ENCODE measurements around the gene COL23A1. TPM values are rescaled to one million over a fixed set of nuclear protein-coding genes. Genes with fewer than 3 reads are reported as not detected.

Gene COL23A1
- total and polyA plus RNA-seq, 2 experiments from 2014 or later: 4.8 to 8.2 TPM

- no peaks in the 10 kb centered on the region for H4K20me1 ChIP-seq (replicated peaks; ENCODE audit: insufficient read depth)
- no peak for TF ChIP-seq ETS1 (IDR thresholded peaks at IDR 0.05)
- no peak for TF ChIP-seq REST (IDR thresholded peaks at IDR 0.05; ENCODE audit: unreplicated experiment)
- TF ChIP-seq ZNF331 (CRISPR knock-in tag; IDR thresholded peaks at IDR 0.05; ENCODE audit: low read depth): no peak
- DNase-seq (ENCODE audit: low spot score): no peak
- Mint-ChIP-seq H3K36me3 (ENCODE audit: low read depth) (peaks cover 2% of the 10 kb centered on the region; the same call in 1 of the 3 replicates), H3K4me3 (no peak overlapping the region), H3K27ac (no peak overlapping the region), H3K4me1 (peaks cover 15% of the 10 kb centered on the region), H3K9me3 (peaks cover 2% of the 10 kb centered on the region; the same call in 2 of the 3 replicates), H3K27me3 (ENCODE audit: insufficient read depth, low read depth, poor library complexity) (peaks cover 11% of the 10 kb centered on the region)
- no peak overlapping the region for H3K4me3 ChIP-seq
- no peaks in the 10 kb centered on the region for H3K79me2 ChIP-seq (replicated peaks; ENCODE audit: insufficient read depth)
- no peaks in the 10 kb centered on the region for H3K36me3 ChIP-seq (ENCODE audit: insufficient read depth)
- no peak for ATAC-seq
- no peaks in the 10 kb centered on the region for H3K27me3 ChIP-seq (ENCODE audit: insufficient read depth)
- H3F3A ChIP-seq (replicated peaks; ENCODE audit: low read depth): 0 out of 2 replicates have a peak, but pooled peaks cover 1% of the 10 kb centered on the region
- no peaks in the 10 kb centered on the region for H3K4me1 ChIP-seq (ENCODE audit: insufficient read depth)
- H2AFZ ChIP-seq: no peak overlapping the region
- H3K9me2 ChIP-seq (ENCODE audit: insufficient read depth): no peaks in the 10 kb centered on the region
- no peak overlapping the region for H3K27ac ChIP-seq (ENCODE audit: low read depth)
- H3K4me2 ChIP-seq: no peak overlapping the region
Measured at GRCh38 chr5:178363501-178364325, 226.5 kb downstream of the COL23A1 start.

GRCh38 chr5:178361657-178362445, 228.3 kb downstream of the COL23A1 start:
- Histone ChIP-seq H3F3A (replicated peaks; ENCODE audit: low read depth) (peaks cover 18% of the 10 kb centered on the region), H3K27me3 (ENCODE audit: insufficient read depth) (no peaks in the 10 kb centered on the region), H3K36me3 (ENCODE audit: insufficient read depth) (no peaks in the 10 kb centered on the region), H4K20me1 (replicated peaks; ENCODE audit: insufficient read depth) (no peaks in the 10 kb centered on the region), H2AFZ (no peak overlapping the region), H3K79me2 (replicated peaks; ENCODE audit: insufficient read depth) (no peaks in the 10 kb centered on the region), H3K9me2 (ENCODE audit: insufficient read depth) (no peaks in the 10 kb centered on the region), H3K4me3 (no peak overlapping the region), H3K27ac (ENCODE audit: low read depth) (no peak overlapping the region), H3K4me1 (ENCODE audit: insufficient read depth) (peaks cover 9% of the 10 kb centered on the region), H3K4me2 (no peak overlapping the region)
- Mint-ChIP-seq H3K27ac (no peak overlapping the region), H3K4me1 (peaks cover 28% of the 10 kb centered on the region), H3K4me3 (no peak overlapping the region), H3K36me3 (ENCODE audit: low read depth) (peaks cover 2% of the 10 kb centered on the region; the same call in 1 of the 3 replicates), H3K9me3 (peaks cover 2% of the 10 kb centered on the region; the same call in 2 of the 3 replicates), H3K27me3 (ENCODE audit: insufficient read depth, low read depth, poor library complexity) (peaks cover 11% of the 10 kb centered on the region)
- ATAC-seq: no peak
- DNase-seq (ENCODE audit: low spot score): no peak
- TF ChIP-seq ZNF462 (CRISPR knock-in tag; IDR thresholded peaks at IDR 0.05) (no peak), ZNF331 (CRISPR knock-in tag; IDR thresholded peaks at IDR 0.05; ENCODE audit: low read depth) (no peak), CTCF (conservative IDR thresholded peaks at IDR 0.05; ENCODE audit: low read depth in 2 of 2) (no peak)

Data from GM23338 (cell line).